Omental fat pad (tissue), 4 donors: ENCODE measurements around the gene ROBO3. TPM values are rescaled to one million over a fixed set of nuclear protein-coding genes. Genes with fewer than 3 reads are reported as not detected.

Experiments
- ATAC-seq: fragments of 150-250 bp; one replicate; pipeline ENCODE4 v1.9.1; 2016; ENCODE audit warnings: mild to moderate bottlenecking, moderate library complexity; ENCODE audit not compliant: low FRiP score
- DNase-seq: peaks from one replicate; pipeline ENCODE4 v3.0.0-alpha.2; 2019; ENCODE audit warnings: low spot score
- CTCF ChIP-seq, 3 donors: fragments of 450-650 bp; IDR thresholded peaks; one replicate each; pipeline ENCODE4 v1.5.1; 2016 to 2017; ENCODE audit warnings: antibody characterized with exemption in 3 of 3, mild to moderate bottlenecking in 3 of 3, moderate library complexity in 2 of 3
- total RNA-seq, 4 donors: library from RNA; depleted of rRNA; stranded (reverse); fragments of >200 nt; gene quantifications; one replicate each; pipeline ENCODE4 v1.1.0, GENCODE V29; 2016

ROBO3 gene
- total RNA-seq, 4 donors from 2014 or later, result 24.5 to 71.5 (median 27.9) TPM

GRCh38 chr11:124875943-124876817, 10.9 kb downstream of the ROBO3 start:
- peak in 1 of 3 donors; percentile 37 for TF ChIP-seq CTCF (IDR thresholded peaks at IDR 0.05)
- ATAC-seq (peak; percentile 90), DNase-seq (peak; percentile 66)

- no peak for TF ChIP-seq CTCF (IDR thresholded peaks at IDR 0.05)
- ATAC-seq (peak; percentile 1), DNase-seq (no peak)
These were observed 11.8 kb downstream of the ROBO3 start for GRCh38 chr11:124876818-124877630.

GRCh38 chr11:124877631-124877909, 12.3 kb downstream of the ROBO3 start:
- no peak for TF ChIP-seq CTCF (IDR thresholded peaks at IDR 0.05)
- no peak for ATAC-seq
- no peak for DNase-seq

GRCh38 chr11:124877910-124878758, 12.9 kb downstream of the ROBO3 start:
- DNase-seq, result no peak

GRCh38 chr11:124878759-124879492, 13.7 kb downstream of the ROBO3 start:
- ATAC-seq, result no peak
- DNase-seq, result no peak

More at GRCh38 chr11:124877910-124878758, 12.9 kb downstream of the ROBO3 start:
- no peak for ATAC-seq
- no peak for TF ChIP-seq CTCF (IDR thresholded peaks at IDR 0.05)

More at GRCh38 chr11:124878759-124879492, 13.7 kb downstream of the ROBO3 start:
- TF ChIP-seq CTCF (IDR thresholded peaks at IDR 0.05), result no peak
